ENCODE measurements around the gene SLCO4C1. TPM values are rescaled to one million over a fixed set of nuclear protein-coding genes. Genes with fewer than 3 reads are reported as not detected.

SLCO4C1 gene
- total RNA-seq, 4 donors from 2014 or later, result 1.1 to 13.5 (median 5.9) TPM; not detected in 1

Other genes starting within 250 kb of the SLCO4C1 start
- gene SLCO6A1, start 202.7 kb upstream of the SLCO4C1 start, total RNA-seq, result not detected

Measured in transverse colon (tissue), 4 donors.